Fibroblast of mammary gland (primary cell): Measurements from ENCODE around the gene ETV3.
"Not testable (repeated sequence)": the region's sequence is repeated elsewhere in the genome, so short reads cannot be mapped to it uniquely, and the experiment has no call there.

Experiments used
- DNase-seq: peaks from one replicate; pipeline ENCODE4 v3.0.0-alpha.2; 2010; ENCODE audit warnings: low read depth
- H3K4me3 ChIP-seq: 2 replicates; pipeline ENCODE4 v1.5.1; 2011; ENCODE audit warnings: low read depth, mild to moderate bottlenecking, low read length, moderate library complexity; ENCODE audit not compliant: control insufficient read depth
- TF ChIP-seq, protein P1 (sequence below): conservative IDR thresholded peaks from 2 replicates; pipeline ENCODE4 v1.5.1; 2011; ENCODE audit warnings: low read depth, low read length, inconsistent platforms; ENCODE audit not compliant: control insufficient read depth, insufficient read depth

The ETV3 gene

DNA sequence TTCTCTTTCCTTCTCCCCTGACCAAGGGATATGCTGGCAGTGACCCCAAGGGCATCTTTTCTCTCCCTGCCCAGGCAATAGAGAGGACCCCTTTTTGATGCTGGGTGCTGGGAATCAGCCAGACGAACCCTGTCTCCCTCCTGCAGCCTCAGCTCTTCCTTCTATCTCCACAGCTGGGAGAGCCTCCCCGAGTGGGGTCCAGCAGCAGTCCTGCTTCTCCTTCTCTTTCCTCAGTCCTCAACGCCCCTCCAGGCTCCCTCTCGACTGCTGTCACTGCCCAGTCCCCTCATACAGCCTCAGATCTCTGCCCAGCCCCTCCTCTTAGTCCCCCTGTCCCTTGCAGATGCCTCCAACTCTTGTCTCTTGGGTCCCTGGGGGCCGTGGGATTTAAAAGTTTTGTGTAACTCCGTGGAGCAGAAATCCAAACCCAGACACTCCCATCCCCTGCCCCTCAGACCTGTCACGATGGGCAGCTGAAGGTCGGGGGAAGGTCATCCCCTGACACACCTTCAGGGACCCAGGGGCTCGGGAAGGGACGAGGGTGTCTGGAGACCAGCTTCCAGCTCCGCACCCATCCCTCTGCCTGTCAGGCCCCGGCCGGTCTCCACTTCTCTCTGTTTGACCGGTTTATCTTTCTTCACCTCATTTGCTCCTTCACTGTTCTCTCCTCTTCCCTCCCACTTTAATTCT, 32.8 kb downstream of the ETV3 start:
- H3K4me3 ChIP-seq: no peak overlapping the region
- no peak for DNase-seq
- TF ChIP-seq, protein P1, sequence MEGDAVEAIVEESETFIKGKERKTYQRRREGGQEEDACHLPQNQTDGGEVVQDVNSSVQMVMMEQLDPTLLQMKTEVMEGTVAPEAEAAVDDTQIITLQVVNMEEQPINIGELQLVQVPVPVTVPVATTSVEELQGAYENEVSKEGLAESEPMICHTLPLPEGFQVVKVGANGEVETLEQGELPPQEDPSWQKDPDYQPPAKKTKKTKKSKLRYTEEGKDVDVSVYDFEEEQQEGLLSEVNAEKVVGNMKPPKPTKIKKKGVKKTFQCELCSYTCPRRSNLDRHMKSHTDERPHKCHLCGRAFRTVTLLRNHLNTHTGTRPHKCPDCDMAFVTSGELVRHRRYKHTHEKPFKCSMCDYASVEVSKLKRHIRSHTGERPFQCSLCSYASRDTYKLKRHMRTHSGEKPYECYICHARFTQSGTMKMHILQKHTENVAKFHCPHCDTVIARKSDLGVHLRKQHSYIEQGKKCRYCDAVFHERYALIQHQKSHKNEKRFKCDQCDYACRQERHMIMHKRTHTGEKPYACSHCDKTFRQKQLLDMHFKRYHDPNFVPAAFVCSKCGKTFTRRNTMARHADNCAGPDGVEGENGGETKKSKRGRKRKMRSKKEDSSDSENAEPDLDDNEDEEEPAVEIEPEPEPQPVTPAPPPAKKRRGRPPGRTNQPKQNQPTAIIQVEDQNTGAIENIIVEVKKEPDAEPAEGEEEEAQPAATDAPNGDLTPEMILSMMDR: no peak

DNA sequence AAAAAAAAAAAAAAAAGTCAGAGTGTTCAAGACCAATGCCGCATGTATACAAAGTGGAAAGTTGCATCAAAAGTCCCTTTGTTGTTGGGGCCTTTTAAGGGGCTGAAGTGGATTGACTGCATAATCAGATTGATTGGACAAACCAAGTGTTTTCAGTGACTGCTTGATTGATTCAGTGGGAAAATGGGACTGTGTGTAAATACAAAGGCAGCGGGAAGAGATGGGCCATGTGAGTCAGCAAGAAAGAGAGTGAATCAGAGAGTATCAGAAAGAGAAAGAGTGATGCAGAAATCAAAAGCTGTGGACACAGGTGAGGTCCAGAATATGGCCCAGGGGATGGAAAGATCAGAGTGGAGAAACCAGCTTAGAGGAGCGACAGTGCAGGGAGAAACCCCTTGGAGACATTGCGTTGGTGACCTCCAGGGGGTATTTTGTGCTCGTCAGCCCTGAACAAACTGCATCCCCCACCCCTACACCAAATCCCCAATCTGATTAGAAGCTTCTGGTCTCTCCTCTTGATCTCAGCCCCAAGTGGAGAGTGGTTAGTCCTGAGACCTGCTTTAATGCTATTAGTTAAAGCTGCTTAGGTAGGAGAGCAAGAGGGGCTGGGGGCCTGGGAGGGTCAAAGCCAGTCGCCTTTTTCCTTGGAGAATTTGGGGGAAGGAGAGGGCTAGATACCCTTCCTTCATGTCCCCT, 33.4 kb downstream of the ETV3 start:
- peak; percentile 44 for DNase-seq
- no peak overlapping the region for H3K4me3 ChIP-seq
- TF ChIP-seq, protein P1: no peak

DNA sequence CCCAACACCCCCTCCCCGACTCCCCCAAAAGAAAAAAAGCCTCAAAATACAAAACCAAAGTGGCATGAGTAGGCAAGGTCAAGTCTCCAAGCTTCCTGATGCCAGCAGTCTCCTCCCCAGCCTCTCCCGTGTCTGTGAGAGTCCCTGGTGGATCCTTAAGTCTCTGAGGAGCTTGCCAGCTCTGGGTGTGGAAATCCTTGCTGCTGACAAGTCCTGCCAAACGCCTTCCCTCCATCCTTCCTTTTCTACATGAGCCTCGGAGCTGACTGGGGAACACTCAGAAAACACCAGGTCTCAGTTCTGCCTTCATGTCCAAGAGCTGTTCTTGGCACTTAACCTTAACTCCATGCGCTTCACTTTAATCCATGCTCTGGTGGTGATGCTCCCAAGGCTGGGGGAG, 34.9 kb downstream of the ETV3 start:
- H3K4me3 ChIP-seq: no peak overlapping the region
- no peak for DNase-seq
- TF ChIP-seq, protein P1: no peak

DNA sequence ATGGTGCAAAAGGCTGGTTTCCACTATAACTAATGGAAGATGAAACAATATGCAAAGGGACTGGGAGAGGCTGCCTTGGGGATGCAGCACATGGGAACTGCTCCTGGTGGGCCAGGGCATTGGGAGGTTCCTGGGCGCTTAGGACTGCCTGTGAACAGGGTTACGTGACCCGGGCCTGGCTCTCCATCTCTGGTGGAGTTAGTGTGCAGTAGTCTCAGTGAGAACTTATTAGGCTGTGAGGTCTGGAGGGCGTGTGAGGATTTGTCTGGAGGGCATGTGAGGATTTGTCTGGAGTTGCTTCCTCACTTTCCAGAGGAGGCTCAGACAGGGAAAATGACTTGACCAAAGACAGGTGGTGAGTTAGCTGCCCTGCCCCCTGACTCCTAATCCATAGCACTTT, 37.0 kb downstream of the ETV3 start:
- TF ChIP-seq, protein P1: no peak
- no peak for DNase-seq
- H3K4me3 ChIP-seq: no peak overlapping the region

DNA sequence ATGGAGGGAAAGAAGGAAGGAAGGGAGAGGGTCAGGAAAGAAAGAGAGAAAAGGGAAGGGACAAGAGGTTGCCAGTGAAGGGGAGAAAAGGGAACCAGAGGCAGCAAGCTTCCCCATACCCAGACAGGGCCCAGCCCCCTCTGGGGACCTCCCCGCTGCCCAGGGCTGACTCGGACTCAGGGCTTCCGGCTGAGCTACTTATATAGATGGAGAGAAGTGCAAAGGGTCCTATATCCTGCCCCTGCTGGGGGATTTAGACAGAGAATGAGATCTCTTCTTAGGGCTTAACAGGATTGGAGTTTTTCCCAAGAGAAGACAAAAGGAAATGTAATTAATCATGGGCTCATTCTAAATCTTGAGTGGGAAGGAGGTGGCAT, 38.6 kb downstream of the ETV3 start, which contains the start of gene ETV3L:
ETV3L (minus strand) TSS at position 176 of the 377 bp plus-strand sequence. CDS start 285 bp downstream, outside the sequence.
- no peak for DNase-seq
- H3K4me3 ChIP-seq: no peak within 1 kb of the TSS
- TF ChIP-seq, protein P1: no peak

DNA sequence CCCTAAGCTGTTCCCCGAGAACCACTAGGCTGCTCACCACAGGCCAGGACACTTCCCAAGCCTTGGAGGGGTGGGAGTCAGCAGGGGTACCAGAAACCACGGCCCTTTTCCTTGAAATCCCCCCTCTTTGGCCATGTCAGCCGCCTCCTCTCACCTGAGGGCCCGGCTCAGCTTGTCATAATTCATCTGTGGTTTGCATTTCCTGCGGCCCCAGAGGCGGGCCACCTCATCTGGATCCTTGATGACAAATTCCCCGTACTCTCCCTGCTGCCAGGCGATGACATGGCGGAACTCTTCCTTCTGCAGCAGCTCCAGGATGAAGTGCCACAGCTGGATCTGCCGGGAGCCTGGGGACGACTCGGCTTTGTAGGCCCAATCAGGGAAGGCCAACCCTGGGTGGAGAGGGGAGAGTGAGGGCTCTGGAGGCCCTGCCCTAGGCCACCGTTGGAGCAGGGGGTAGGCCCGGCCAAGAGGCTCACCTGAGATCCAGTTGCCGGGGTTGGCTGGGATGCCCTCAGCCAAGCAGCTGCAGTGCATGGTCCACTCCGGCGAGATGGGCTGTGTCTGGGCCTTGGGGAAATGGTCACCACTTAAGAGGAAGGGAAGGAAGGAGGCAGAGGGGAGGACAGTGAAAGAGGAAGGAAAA, 39.1 kb downstream of the ETV3 start:
- not testable (repeated sequence) for H3K4me3 ChIP-seq, DNase-seq

DNA sequence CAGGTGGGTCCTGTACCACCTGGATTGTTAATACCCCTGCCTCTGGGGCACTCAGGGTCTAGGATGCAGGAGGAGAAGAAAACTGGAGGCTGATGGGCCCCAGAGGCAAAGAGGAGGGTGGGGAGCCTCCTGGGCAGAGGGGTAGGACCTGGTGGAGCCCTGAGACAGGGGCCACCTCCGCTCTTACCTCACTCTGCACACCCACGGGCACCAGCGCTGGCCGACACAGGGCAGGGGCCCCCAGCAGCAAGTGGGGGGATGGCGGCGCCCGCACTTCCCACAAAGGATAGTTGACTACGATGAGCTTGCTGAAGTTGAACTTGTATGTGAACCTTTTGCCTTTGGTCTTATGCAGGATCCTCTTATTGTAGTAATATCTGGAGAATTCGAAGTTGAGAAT, 39.7 kb downstream of the ETV3 start:
- H3K4me3 ChIP-seq: no peak overlapping the region
- DNase-seq: no peak
- TF ChIP-seq, protein P1: no peak
